ENCODE data around the gene CHPT1.

DNA sequence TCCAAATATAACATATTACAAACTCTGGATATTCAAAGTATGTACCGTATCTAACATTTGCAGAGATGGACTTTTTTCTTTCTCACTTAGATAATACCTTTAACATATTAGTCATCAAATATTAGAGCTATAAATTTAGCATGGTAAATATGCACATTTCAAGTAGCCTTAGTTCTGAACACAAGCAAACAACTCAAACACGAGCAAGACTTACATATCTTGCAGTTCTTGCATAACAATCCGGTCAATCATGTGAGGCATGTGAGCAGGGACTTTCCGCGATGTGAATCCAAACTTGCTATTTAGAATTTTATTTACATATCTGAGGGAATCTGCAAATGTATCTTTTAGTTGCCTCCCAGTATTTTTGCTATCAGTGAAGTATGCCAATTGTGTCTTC, 63.9 kb downstream of the CHPT1 start:
- TF ChIP-seq, protein P1, sequence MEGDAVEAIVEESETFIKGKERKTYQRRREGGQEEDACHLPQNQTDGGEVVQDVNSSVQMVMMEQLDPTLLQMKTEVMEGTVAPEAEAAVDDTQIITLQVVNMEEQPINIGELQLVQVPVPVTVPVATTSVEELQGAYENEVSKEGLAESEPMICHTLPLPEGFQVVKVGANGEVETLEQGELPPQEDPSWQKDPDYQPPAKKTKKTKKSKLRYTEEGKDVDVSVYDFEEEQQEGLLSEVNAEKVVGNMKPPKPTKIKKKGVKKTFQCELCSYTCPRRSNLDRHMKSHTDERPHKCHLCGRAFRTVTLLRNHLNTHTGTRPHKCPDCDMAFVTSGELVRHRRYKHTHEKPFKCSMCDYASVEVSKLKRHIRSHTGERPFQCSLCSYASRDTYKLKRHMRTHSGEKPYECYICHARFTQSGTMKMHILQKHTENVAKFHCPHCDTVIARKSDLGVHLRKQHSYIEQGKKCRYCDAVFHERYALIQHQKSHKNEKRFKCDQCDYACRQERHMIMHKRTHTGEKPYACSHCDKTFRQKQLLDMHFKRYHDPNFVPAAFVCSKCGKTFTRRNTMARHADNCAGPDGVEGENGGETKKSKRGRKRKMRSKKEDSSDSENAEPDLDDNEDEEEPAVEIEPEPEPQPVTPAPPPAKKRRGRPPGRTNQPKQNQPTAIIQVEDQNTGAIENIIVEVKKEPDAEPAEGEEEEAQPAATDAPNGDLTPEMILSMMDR (IDR thresholded peaks at IDR 0.05; ENCODE audit: insufficient read depth, low read length, poor library complexity, severe bottlenecking) = no peak
- TF ChIP-seq EZH2phosphoT487 (conservative IDR thresholded peaks at IDR 0.05; ENCODE audit: low read length) = no peak

Measured in SU-DHL-6 (cell line).